ENCODE results near the gene TP53TG5.

Gene TP53TG5

DNA sequence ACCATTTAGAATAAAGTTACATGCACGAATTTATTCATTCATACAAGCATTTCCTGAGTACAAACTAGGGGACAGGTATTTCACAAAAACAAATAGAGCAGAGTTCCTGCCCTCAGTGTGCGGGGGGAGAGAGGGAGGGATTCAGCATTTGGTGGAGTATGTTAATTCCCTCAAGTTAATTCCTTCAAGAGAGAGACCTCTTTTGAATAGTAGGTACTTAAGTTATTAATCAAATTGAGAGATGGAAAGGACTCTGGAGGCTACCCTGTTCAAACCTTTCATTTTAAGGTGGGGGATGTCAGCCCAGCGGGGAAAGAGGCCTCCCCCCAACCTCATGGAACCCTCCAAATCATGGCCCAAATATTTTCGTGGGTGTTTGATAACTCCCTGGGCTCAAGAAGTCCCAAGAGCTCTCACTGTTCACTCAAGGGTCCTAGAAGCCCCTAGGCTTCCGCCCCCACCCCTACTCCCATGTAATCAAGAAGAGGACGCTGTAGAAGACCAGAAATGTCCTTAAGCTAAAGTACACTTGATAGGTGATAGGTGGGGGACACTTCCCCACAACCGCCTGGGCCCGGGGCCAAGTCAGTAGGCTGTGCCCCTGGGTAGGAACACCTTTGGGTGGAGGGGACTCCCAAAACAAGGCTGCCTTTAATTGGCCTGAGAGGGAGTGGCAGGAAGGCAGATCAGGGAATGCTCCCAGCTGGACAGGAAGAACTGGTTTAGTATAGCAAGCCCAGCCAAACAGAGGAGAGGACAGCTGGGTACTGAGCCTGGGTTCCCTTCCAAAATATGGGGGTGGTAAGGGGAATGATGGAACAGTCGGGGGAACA, 32.8 kb downstream of the TP53TG5 start:
- no peak for DNase-seq

DNA sequence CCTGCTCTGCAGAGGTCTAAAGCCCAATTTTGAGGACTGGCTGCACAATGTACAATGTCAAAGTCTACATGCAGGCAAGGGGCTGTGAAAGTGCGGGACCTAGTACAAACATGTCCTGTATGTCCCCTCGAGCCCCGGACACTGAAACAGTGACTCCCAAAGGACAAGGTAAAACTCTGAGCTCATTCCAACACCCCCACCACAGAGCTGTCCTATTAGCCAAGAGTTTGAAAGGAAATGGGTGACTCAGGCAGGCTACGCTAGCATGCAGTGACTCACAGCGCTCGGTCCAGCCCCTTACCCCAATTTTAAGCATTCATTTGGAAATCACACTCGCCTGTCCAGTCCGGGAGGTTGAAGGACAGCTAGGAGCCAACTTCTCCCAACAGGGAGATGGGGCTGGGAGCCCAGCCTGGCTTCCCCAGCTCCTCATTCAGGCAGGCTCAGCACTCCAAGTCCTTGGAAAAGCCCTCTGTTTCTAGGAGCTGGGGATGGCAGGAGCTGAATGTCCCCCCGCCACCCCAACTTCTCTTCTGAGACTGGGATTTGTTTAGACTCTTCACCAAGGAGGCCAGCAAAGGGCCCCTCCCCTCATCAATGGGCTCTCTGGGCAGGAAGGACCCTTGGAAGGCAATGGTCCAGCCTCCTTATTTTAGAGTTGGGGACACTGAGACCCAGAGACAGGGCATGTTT, 33.8 kb downstream of the TP53TG5 start:
- peak; percentile 89 for DNase-seq

DNA sequence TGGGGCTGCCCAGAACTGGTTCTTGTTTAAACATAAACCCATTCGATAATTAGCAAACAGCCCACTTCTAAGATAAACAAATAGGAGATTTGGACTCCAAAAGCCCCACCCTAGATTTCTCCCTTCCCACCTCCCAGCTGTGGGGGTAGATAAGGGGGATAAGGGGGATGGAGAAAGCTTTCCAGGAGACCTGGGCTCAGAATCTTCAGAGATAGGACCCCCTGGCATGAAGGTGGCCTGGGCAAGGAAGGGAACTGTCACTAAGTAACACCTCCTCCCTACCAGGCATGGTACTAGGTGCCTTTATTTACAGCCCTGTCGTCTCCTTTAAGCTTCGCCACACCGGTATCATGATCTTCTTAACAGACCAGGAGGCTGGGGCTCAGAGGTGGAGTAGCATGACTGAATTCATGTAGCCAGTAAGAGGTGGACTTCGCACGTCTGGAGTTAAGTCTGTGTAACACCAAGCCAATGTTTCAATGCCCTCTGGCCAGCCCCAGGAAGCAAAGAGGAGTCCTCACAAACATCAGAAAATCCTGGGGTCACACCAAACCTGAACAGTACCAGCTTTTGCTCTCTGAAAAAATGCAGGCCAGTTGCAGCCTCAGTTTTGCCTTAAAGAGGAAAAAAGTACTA, 34.5 kb downstream of the TP53TG5 start:
- peak; percentile 44 for DNase-seq

DNA sequence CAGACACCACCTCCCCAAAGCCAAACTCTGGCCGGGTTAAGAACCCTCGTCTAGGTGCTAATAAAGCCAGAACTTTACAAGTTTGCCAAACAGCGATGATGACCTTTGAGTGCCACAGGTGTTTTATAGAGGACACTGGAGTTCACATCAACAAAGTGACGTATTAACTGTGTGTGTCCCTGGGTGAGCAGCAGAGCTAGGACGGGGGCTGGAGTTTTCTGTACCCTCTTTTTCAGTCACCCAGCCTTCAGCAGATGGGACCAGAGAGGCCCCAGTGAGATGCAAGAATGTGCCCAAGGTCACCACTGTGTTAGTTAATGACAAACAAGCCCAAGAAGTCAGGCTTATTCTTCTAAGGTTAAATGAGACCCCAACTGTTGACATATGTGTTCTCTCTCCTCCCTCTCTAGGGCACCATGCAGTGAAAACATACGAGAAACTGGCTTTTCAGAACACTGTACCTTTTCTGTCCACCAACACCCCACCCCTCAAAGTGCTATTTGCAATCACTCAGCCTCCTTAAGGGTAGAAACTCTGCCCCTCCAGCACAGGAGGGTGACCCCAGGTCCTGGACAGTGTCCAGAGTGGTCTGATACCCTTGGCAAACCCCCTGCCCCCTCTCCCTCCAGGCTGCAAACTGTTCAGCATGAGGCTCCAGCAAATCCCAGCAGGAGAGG, 35.1 kb downstream of the TP53TG5 start:
- DNase-seq: no peak

DNA sequence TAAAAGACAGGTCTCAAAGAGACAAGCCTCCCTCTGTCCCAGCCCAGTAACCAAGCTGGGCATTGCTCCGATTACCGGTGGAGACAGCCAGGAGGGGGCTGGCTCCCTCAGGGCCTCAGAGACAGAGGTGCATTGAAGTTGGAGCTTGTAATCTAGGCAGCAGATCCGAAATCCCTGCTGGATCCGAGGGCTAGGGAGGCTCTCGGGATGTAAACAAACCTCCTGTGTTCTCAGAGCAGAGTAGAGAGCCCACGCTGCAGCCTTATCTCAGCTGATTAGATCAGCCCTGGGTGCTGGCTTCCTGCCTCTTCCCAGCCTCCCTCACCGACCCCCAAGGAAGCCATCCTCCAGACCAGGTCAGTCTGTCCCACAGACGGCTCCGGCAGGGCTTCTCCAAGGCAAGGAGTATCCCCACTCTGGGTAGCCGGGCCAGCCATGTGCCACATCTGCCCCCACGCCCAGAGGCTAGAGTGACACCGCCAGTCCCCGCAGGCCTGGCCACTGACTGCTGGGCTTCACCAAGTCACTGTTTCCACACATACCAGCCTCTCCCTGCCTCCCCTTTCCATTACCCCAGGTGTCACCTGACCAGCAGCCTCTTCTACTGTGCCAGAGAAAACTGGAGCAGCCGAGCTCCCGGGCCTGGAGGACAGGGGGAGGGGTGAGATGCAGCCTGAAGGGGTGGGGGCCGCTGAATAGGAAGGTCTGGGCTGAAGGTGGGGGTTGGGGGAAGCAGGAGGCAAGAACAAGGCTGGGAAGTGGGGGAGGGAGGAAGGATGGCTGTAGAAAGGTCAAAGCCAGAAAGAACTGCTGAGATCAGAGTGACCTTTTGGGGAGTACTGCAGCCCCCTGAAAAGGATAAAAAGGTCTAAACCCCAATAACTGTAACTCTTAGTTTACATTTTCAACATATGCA, 35.9 kb downstream of the TP53TG5 start:
- peak; percentile 45 for DNase-seq

DNA sequence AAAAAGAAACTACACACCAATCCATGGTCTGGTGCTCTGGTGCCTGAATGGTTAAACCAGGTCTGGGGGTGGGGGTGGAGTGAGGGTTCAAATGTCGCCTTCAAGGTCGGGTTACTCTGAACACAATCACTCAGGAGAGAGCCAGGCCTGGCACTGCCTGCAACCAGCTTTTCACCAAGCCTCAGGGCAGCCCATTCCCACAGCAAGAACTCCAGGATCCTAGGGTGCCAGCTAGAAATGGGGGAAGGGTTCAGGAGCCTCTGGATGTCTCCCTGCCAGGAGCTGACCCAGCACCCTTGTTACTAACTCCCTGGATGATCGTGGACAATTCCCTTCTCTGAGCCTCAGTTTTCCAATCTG, 36.6 kb downstream of the TP53TG5 start:
- DNase-seq: no peak

DNA sequence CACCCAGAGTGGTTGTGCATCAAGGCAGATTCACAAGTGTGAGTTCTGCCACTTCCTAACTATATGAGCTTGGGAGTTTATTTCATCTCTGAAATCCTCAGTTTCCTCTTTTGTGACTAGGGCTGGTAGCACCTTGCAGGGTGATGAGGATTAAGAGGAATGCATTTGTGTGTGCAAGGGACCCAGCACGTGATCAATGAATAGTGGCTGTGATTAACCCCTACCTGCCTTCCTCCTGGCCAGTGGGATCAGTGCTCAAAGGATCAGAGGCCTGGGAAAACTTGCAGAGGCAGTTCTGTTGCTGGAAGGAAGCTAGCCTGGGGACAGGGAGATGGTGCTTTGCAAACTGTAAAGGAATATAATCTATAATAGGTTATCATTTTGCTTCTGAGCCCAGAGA, 37.2 kb downstream of the TP53TG5 start:
- no peak for DNase-seq

DNA sequence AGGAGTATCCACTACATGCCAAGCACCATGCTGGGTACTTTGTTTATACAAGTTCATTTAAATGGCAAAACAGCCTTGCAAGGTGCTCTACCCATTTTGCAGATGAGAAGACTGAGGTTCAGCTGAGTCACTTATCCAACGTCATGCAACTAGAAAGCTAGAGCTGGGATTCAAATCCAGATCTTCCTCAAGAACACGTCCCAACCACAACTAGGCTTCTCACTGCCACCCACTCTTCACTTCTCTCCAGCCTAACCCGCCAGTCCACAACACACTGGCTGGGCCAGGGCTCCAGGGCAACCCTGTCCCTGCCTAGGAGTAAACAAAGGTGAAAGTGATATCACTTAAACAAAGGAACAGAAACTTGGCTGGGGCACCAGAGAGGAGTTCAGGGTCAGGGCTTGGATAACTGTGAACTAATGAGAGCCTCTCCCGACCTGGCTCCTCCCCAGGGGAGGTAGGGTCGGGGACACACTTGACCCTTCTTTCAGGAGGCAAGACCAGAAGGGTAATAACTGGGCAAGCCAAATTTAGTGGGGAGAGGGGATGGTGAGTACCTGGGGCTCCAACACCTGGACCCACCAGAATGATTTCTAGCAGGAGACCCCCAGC, 37.8 kb downstream of the TP53TG5 start:
- DNase-seq: no peak

DNA sequence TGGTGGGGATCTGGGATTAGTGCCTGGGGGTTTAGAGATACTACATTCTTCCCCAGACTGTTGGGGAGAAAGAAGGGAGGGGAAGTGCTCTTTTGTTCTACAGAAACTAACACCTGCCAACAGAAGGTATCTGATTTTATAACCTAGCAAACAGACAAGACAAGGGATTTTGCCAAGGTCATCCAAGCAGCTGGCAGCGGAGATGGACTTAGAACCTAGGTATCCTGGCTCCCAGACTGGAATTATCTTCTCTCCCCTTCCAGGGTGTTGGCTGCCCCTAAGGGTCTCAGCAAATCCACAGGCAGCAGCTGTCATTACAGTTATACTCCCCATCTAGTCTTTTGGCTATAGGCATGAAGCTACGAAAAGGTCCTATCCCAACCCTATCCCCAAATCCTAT, 38.3 kb downstream of the TP53TG5 start:
- no peak for DNase-seq

DNA sequence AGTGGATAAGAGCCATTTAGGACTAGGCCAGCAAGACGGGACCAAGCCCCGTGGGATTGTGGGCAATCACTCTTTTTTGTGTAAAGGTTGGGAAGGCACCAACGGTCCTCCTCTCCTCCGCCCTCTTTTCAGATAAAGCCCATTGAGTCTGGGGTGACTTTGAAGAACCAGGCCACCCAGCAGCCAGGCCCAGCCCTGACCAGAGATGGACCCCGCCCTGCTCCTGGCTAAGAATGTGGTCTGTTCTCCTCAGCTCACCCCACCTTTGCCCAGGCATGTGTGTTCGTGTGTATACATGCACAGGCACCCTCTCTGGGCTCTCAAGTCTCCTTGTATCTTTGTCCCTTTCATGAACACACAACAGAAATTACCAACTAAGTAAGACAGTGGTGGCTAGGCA, 39.0 kb downstream of the TP53TG5 start:
- DNase-seq: no peak

DNA sequence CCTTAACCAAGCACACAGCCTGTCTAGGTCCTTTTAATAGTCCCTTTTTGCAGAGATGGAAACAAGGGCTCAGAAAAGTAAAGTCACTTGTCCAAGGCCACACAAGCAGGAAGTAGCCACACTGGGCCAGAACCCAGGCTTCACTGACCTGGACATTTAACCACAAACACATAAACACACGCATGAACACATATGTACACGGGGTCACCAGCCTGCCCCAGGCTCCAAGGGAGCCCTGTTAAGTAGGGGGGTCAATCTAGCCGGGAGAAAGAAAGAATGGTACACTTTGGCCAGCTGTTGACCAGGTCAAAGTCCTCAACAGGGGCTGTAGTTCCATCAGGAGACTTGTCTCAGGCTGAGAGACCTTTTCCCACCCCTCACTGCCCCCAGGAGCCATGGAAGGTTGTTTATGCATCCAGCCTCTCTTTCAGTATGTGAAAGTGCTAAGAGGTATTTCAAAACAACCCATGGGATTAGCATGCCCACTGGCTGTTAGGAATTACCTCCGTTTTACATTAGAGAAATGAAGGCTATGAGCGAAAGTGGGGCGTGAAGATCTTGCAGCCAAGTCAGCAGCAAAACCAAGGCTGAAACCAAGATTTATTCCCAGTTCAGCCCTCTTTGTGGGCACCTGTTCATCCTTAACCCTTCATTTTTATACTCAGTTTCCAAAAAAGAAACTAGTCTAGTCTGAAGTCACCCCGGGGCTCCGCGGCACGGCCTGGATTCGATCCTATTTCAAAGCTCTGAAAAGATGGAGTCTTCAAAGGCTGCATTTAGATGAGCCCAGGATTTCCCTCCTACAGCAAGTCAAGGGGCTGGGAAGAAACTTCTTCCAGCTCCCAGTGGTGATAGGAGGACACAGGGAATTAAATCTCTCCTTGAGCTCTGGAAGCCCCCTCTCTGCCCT, 39.7 kb downstream of the TP53TG5 start:
- no peak for DNase-seq

DNA sequence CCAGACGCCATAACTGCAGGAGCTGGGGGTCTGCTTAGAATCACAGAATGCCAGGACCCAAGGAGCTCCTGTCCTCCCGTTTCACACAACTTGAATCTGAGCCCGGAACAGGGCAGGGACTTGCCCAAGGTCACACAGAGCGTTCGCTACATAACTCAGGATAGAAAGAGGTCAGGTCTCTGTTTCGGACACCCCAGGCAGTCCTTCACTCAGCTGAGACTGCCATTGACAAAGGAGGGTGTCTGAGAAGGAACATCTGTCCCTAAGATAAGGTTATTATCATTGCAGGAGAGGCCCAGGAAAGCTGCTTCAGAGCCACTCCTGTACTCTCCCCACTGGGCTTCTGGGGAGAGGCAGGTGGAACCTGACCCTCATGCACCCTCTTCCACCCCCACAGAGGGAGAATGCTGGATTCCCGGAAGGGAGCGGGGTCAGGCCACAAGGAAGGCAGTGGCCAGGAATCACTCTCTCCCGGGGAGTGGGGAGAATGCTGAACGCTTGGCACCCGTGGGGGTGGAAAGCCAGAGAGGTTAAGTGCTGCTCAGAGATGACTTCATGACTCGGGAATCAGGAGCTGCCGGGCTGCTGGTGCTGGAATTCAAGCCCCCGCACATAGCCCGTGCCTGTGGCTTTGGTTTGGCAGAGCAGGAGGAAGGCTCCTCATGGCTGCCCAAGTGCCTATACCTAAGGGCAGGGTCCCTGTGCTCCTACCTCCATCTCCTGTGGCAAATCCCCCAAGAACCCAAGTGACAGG, 40.6 kb downstream of the TP53TG5 start:
- peak; percentile 94 for DNase-seq

DNA sequence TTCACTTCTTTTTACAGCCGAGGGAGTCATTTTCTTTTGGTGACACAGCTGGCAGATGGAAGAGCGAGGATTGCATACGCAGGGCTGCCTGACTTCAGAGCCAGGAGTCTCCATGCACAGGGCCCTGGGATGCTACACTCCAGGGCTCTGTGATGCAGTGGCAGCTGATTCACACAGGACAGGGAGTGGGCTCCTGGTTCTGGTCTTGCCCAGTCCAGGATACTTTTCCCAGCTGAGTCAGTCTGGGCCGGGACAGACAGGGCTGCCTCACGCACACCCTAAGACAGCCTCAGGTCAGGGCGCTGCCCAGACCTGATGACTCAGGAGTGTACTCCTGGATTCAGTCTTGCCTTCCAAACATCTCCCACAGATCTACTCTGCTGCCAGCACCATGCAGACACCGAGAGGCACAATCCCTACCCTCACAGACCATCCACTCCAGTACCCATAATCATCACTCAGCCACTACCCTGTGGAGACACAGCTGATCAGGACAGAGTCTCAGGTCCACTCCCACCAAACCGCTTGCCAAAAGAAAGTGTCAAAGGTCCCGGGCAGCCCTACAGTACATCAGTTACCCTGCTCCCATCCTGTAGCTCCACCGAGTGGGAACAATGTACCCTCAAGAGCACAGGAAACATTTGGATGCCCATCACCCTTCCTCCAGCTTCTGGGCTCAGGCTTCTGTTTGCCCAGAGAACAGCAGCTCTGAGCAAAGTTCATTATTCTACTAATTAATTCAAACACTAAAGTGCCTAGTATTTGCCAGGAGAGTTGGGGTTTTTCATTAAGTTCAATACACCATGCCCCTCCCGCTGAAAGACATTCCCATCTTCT, 41.4 kb downstream of the TP53TG5 start:
- DNase-seq: peak; percentile 89

DNA sequence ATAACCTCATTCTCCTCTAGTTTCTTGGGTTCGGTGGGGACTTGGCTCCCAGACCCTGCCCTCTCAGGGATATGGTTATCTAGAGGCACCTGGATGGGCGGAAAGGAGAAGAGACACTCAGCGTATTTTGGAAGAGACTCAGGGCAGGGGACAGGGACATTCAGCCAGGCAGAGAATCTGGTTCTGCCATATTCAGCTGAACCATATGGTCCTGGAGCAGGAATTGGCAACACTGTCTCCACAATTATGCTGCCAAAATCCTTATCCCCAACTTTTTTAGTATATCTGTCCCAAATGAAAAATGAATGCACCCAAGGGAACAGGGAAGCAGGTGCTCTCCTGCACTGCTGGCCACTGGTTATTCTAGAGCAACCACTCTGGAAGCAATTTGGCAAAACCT, 47.6 kb downstream of the TP53TG5 start:
- no peak for DNase-seq

DNA sequence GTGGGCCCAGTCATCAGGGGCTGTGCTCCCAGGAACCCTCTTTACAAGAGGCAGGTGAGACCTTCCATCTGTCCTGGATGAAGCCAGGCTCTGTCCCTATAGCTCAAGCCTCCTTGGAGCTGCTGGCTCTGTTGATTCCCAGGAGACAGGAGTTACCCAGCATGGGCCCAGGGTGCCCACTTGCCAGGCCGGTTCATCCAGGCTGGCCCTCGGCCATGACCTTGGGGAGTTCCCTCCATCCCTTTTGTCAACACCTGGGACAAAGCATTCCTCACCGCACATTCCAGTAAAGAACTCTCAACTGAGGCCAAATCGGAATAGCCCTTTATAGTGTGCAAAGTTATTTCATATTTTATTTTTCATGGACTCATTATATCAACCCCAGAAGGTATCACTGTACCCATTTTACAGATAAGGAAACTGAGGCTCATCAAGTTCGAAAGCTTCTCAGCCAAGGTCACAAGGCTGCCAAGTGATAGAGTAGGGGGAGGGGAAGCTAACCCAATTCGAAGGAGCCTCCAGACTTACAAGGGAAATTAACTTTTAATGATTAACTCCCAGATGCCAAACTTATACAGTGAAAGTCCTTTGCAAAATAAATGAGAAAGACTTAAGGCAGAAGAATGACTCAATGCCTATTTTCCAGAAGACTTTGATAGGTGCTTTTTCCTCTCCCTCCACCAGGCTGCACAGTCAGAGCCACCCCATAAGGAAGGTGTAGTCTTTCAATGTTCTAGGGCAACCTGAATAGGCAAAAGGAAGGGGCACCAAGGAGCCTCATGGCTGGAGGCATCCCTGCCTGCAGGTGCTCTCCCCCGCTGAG, 48.4 kb downstream of the TP53TG5 start:
- DNase-seq: no peak

DNA sequence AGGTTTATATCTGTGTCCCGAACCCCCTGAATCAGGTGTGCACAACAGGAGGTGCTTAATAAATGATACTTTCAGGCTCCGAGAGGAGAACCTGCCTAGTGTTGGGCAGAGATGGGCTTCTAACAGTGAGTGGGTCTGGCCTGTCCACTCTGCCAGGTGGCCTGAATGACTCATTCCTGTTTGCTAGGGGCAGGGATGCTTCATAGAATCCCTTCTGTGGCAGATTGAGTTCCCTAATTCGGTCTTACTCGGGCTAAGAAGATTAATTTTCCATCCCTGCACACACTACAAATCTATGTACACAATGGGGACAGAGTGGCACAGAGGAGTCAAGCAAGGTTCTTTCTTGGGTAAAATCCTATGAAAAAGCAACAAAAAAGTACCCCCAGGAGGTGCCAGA, 49.7 kb downstream of the TP53TG5 start:
- DNase-seq: no peak

DNA sequence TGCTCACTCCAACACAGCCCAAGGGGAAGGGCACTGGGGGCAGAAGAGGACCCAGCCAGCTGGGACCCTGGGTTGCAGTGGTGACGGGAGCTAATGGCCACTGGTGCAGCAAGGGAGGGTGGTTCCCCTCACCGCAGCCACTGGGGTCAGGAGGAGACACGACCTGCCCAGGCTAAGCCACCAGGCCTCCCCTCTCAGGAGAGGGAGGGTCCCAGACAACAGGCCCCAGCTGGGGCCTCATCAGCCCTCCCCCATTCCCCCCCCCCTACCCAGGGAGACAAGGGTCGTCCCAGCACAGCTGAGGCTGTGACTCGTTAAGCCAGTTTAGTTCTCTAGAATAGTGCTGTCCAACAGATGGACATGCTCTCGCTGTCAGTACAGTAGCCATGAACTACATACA, 52.8 kb downstream of the TP53TG5 start:
- DNase-seq: no peak

DNA sequence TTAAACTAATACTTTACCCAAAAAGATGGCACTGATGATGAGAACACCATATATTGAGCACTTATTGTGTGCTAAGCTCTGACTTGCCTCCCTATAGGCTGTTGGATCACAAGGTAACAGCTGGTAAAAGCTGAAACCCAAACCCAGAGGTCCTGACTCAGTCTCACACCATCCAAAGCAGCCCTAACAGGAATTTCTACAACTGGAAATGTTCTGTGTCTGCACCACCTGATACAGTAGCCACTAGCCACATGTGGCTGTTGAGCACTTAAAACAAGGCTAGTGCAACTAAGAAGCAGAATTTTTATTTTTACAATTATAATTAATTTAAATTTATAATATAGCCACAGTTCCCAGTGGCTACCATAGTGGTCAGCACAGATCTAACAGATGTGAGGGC, 54.4 kb downstream of the TP53TG5 start:
- peak; percentile 32 for DNase-seq

All from kidney glomerular epithelial cell (primary cell).